ENCODE data around the gene ATF7IP. TPM values are rescaled to one million over a fixed set of nuclear protein-coding genes. Genes with fewer than 3 reads are reported as not detected.

ATF7IP gene
- total RNA-seq (2022; extraction: Qiagen RNA extraction; ENCODE audit: low read depth), result 5.3 to 6.5 TPM (median 5.9 TPM) in 5 replicates

GRCh38 chr12:14365294-14366208 lies at the start of gene ATF7IP:
Gene ATF7IP, plus strand, starts transcription at chr12:14365682. Its CDS starts 58,234 bp downstream, at chr12:14423916.

Other genes starting within 250 kb of the ATF7IP start
- 3.6 to 5.6 TPM (median 4.0 TPM) in 5 replicates for gene PLBD1, start 202.2 kb downstream of the ATF7IP start, total RNA-seq (2022; extraction: Qiagen RNA extraction; ENCODE audit: low read depth)